Stomach (tissue), 4 donors: ENCODE data around the gene FAM222B.

Source experiments
- POLR2A ChIP-seq, 4 donors: fragments of 450-650 bp; IDR thresholded peaks; one replicate each; pipeline ENCODE4 v1.6.1; 2016; ENCODE audit warnings: antibody characterized with exemption in 4 of 4, control low read depth in 2 of 4, mild to moderate bottlenecking in 1 of 4, moderate library complexity in 1 of 4
- POLR2AphosphoS5 ChIP-seq, 3 donors: sonication (generic); formaldehyde crosslinking; IDR thresholded peaks; one replicate each; pipeline ENCODE4 v1.6.1; 2016; ENCODE audit warnings: antibody characterized with exemption in 3 of 3
- TF ChIP-seq, protein P1 (sequence below), 7 experiments: fragments of 450-650 bp in 4 of 7; fragments of 200-600 bp in 3 of 7; sonication (generic) in 3 of 7; IDR thresholded peaks; one replicate each; pipeline ENCODE4 v1.5.1; 2016 to 2019; ENCODE audit warnings: antibody characterized with exemption in 7 of 7, control low read depth in 2 of 7, mild to moderate bottlenecking in 1 of 7

DNA sequence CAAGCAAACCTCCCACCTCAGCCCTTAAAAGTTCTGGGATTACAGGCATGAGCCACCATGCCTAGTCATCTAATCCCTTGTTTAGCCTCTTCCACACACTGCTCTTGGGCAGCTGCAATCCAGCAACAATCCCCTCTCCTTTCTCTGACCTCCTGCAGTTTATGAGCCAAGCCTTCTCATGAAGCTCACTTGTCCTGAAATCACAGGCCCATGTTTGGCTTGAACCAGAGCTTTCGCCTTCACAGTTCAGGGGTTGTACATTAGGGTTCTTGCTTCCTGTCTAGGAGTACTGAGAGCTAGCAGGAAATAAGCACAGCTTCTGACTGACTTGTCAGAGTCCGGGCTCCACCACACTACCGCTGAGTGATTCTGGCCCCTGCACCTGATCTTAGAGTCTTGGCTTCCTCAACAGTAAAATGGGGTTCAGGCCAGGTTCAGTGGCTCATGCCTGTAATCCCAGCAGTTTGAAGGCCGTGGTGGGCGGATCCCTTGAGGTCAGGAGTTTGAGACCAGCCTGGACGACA, 28.5 kb upstream of the FAM222B start:
- TF ChIP-seq POLR2A (IDR thresholded peaks at IDR 0.05) (no peak), POLR2AphosphoS5 (IDR thresholded peaks at IDR 0.05) (no peak)
- TF ChIP-seq, protein P1, sequence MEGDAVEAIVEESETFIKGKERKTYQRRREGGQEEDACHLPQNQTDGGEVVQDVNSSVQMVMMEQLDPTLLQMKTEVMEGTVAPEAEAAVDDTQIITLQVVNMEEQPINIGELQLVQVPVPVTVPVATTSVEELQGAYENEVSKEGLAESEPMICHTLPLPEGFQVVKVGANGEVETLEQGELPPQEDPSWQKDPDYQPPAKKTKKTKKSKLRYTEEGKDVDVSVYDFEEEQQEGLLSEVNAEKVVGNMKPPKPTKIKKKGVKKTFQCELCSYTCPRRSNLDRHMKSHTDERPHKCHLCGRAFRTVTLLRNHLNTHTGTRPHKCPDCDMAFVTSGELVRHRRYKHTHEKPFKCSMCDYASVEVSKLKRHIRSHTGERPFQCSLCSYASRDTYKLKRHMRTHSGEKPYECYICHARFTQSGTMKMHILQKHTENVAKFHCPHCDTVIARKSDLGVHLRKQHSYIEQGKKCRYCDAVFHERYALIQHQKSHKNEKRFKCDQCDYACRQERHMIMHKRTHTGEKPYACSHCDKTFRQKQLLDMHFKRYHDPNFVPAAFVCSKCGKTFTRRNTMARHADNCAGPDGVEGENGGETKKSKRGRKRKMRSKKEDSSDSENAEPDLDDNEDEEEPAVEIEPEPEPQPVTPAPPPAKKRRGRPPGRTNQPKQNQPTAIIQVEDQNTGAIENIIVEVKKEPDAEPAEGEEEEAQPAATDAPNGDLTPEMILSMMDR (IDR thresholded peaks at IDR 0.05), result no peak
